GM19043 (cell line): Measurements from ENCODE around the gene SLC1A4.
"Not testable (repeated sequence)": the region's sequence is repeated elsewhere in the genome, so short reads cannot be mapped to it uniquely, and the experiment has no call there.

Experiments used
- ATAC-seq: cut with Tn5 transposase; IDR thresholded peaks from one replicate; pipeline ENCODE4 v1.9.1; 2021; ENCODE audit warnings: low read depth; ENCODE audit not compliant: unreplicated experiment

The SLC1A4 gene

DNA sequence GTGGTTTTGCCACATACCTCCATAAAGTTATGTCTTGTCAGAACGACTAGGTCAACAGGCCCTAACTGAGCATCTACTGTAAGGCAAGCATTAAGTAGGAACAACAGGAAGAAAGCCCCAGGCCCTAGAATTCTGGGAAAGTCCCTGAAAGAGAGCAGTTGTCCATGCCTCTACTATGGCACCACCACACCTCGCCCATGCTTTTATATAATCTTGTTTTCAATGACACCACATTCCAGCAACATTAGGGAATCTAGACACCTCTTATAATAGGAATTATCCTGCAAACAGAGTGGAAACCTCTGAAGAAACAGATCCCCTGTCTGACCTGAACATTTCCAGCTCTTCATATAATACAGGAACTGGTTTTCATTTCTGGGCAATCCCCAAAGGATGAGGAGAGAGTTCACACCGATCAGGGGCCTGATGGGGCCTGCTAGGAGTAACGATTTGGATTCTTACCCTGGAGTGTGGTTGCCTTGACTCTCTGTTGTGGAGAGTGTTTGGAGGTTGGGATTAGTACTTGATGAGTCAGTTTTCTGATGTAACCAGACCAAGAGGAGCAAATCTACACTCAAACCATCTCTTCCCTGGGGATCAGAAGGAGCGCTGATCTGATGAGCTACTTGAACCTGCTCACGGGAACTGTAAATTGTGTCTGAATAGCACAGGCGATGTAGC, 35.1 kb downstream of the SLC1A4 start:
- ATAC-seq: no peak

DNA sequence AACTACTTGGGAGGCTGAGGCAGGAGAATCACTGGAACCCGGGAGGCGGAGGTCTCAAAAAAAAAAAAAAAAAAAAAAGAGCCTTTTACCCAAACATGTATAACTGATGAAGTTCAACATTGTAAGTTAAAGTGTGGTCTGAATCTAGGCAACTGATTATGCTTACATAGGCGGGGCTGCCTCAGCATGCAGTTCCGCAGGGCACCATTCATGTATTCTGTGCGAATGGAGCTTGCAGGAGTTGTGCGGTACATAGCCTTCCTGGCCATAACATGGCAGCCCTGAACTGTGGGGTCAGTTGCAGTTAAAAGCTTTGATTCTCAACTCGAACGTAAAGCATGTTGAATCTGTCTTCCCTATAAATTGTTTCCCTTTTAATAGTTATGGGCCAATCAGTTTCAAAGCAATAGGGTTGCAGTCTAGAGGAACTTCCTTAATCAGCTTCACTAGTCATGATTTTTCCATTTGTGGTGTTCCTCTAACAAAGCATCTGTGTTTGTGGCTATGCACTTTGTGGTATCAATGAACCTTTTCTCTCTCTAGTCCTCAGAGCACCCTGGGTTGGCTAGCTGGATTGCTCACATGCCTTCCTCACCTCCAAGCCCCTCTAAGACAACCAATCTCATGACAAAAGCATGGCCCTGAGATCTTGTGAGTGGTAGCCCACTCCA, 36.4 kb downstream of the SLC1A4 start:
- no peak for ATAC-seq

DNA sequence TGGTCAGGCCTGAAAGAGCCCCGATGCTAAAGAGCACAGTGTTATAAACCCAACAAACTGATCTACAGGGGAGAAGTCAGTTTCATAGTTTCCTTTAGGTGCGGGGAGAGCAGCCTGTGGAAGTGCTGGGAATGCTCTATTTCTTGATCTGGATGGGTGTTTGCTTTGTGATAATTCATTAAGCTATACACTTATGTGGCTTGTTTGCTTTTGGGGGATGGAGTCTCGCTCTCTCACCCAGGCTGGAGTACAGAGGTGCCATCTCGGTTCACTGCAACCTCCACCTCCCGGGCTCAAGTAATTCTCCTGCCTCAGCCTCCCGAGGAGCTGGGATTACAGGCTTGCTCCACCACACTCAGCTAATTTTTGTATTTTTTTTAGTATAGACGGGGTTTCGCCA, 37.0 kb downstream of the SLC1A4 start:
- no peak for ATAC-seq

DNA sequence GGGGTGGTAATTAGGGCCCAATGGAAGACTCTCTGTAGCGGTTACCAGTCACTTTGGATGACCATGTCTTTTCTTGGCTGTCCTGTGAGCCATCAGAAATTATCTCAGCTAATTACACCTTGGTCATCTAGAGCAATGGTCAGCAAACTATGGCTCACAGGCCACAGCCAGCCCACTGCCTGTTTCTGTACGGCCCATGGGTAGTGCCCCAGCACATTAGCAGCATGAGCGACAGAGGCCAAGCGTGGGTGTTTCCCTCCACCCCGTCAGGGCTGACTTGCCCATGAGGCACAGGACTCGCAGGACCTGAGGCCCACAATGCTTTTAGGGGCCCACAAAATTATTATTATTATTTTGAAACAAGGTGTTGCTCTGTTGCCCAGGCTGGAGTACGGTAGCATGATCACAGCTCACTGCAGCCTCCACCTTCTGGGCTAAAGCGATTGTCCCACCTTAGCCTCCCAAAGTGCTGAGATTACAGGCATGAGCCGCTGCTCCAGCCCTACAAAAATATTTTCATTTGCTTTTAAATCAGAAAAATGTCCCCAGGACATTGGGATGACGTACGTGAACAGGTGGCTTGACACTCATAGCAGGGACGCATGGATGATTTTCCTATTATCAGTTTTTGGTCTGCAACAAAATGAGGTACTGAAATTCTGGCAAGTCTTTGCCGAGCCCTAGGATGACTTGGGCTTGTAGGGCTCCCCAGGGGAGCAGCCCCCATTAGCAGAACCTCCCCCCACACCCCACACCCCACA, 37.7 kb downstream of the SLC1A4 start:
- no peak for ATAC-seq

DNA sequence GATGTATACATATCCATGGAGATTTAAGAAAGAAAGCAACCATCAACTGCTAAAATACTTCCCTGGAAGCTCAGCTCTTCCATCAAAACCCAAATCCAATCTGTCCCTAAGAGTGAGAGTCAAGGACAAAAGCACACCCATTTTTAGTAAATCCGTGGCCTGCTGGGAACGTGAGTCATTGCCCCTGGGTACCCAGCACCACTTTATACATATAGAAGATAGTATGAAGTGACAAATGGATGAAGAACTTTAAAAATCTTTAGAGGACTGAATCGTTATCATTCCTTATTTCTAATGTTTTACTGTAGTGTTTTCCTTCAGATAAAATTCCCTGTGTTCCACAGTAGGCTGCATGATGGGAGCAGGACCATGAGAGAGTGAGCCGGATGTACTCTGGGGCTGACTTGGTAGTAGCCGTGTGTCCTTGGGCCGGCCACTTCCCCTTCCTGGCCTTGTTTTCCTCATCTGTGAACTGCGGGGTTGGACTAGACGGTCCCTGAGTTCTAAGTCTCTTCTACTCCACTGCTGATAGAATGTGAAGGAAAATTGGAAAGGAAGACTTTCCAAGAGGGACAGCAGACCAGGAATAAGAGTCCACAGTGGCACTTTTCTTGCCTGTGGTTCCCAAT, 38.5 kb downstream of the SLC1A4 start:
- ATAC-seq: no peak

DNA sequence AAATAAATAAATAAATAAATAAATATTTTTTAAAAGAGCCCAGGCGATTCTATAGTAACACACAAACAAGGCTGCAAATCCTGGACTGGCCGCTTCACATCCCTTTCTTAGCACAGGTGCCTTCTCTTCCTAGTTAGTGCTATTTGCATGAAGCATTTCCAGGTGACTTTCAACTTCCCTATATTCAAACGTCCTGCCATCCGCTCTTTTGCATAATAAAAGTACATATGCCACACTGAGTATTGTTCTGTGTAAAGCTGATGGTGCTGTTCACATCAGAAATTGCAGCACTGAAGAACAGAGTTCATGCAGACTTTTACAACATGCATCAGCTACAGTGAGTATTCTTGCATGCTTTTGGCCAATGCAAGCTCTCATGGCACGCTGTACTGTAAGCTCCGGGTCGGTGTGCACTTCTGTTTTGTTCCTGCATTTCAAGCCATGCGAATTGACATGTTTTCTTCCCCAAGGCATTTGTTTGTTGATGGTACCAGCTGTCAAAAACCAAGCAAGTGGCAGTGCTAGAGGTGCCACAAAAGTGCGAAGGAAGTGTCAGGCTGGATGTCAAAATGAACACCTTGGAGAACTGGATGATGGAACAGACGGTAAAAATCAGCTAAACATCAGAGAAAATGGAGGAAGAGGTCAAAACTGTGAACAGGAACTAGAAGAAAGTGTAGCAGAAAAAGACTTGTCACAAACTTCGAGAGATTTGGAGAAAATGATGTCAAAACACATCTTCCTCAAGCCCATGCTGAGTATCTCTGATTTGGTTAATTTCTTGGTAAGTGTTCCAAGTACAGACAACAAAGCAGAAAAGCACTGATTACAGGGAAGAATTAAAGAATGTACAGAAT, 41.5 kb downstream of the SLC1A4 start:
- no peak for ATAC-seq

DNA sequence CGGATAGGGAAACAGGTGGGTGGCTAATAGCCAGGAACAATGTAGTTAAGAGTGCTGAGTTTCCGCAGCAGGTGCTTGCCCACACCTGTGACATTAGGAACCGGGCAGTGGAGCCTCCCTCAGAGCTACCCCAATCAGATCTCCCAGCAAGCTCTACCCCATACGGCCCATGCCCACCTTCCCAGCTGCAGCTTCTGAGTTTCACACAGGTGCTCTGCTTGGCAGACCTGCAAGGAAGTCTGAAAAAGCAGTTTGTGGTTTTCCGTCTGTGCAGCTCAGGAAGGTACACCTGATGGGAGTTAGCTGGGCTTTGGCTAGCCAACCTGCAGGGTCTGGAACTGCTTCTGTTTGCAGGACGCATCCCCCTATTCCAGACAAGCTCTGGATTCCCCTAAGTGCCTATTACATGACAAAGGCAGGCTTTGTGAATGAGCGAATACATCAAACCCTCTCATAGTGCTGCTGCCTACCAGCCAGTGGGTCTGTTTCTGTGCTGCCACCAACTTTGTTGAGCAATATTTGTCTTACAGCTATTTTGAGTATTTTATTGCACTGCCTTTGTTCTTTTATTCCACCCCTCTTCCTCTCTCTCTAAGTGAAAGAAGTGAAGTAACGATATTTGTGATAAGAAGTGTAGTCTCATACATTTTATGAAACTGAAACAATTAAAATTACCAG, 42.3 kb downstream of the SLC1A4 start:
- ATAC-seq: no peak

DNA sequence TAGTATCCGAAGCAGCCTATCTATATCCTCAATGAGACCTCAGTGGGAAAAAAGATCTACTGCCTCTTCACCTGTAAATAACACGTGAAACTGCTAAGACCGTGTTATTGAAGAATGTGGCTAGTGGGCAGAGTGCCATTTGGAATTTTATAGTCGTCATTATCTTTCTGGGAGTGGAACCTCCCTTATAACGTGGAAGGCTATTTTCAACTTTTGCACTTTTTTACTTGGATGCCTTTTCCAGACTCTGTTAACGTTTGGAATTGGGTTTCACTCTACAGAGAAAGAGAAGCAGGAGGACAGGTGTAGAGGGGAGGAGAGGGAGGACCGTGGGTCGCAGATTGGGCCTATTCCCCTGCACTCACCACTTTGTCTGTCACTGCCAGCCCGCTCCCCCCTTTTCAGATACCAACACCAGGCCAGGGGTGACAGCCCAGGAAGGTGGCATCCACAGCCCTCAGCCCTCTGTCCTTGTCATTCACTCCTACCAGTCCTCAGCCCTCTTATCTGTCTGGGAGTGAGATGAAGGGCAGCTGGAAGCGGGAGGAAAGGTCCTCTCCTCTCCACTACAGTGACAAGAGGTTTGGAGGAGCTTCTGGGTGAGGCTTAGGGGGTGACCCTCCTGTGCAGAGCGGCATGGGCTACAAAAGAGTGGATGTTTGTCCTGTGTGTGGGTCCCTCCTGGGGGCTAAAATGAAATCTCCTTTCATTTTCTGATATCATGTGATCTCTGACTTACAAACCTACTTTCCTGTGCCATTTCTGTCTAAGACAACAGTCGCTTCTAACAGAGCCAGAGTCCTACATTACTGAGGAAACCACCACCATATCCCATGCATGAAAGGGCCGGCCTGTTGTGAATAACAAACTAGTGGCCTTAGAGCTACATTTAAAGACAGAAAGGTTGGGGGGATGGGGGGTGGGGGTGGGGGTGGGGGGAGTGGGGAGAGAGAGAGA, 43.1 kb downstream of the SLC1A4 start:
- no peak for ATAC-seq

DNA sequence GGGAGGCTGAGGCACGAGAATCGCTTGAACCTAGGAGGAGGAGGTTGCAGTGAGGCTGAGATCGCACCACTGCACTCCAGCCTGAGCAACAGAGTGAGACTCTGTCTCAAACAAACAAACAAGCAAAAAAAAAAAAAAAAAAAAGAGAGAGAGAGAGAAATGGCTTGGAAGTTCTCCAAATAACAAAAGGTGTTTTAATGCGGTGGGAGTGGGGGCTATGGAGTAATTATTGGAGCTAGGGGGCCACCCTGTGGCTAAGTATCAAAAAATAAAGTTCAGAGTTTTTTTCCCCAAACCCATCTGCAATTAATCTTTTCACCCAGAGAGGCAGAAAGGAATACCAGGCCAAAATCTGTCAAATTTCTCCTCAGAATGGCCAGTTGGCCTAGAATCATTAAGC, 44.0 kb downstream of the SLC1A4 start:
- no peak for ATAC-seq

DNA sequence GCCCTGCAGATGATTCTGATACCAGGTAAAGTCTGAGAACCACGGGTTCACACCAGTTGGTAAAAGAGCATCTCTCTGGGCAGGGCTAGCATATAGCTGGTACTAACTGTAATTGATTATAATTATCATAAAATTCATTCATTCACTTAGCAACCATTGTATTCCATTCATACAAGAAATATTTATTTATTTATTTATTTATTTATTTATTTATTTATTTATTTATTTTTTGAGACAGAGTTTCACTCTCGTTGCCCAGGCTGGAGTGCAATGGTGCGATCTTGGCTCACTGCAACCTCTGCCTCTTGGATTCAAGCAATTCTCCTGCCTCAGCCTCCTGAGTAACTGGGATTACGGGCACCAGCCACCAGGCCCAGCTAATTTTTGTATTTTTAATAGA, 44.5 kb downstream of the SLC1A4 start:
- ATAC-seq: not testable (repeated sequence)

DNA sequence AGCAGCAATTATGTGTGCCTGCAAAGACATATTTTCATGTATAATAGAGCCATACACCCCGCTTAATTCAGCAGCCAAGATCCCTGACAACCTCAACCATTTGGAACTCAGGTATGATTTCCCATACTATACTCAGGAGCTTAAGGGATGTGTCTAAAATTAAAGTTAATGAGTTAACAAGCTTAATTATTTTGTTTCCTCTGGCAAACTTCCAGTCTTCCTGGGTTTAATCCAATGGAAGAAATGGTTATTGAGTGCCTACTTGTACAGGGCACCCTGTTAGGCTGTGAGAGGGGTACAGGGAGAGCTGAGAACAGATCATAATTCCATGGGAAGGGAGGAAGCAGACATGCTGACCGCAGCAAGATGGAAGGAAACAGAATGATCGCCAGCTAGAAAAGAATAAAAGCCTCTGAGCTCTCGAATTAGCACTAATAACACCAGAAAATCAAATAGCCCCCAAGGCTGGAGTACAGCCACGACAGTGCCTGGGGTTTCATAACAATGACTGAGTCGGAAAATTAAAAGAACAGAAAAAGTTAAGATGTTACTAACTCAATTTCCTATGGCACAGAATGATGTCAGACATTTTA, 46.2 kb downstream of the SLC1A4 start:
- no peak for ATAC-seq

DNA sequence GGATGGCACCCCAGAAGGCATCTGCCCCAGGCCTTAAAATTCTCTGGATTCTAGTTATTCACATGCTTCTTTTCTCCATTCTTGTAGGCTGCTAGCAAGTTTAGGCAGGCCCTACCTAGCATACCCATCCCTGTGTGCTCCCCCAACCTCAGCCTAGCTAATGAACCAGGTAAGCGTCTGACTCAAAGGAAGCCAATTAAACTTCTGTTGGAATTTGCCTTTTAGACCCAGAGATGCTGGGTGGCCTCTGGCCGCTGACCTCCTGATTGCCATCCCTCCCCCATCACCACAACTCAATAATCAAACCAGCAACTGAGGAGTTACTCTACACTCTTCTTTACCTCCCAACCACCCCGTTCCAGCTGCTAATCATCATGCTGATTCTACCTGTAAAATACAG, 48.0 kb downstream of the SLC1A4 start:
- ATAC-seq: no peak

DNA sequence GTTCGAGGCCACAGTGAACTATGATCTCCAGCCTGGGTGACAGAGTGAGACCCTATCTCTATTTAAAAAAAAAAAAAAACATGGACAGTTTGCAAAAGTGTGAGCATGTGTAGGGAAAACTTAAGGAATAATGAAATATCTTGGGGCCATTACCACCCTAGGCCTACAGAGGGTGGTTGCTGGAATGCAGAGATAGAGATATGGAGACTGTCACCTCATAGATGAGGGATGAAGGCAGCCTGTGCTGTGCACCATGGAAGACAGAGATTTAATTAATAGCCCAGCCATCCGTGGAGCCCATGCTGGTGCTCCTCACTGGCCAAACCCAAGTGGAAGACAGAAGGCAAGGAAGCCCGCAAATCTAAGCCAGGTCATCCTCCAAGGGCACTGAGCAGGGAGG, 50.4 kb downstream of the SLC1A4 start:
- ATAC-seq: no peak

DNA sequence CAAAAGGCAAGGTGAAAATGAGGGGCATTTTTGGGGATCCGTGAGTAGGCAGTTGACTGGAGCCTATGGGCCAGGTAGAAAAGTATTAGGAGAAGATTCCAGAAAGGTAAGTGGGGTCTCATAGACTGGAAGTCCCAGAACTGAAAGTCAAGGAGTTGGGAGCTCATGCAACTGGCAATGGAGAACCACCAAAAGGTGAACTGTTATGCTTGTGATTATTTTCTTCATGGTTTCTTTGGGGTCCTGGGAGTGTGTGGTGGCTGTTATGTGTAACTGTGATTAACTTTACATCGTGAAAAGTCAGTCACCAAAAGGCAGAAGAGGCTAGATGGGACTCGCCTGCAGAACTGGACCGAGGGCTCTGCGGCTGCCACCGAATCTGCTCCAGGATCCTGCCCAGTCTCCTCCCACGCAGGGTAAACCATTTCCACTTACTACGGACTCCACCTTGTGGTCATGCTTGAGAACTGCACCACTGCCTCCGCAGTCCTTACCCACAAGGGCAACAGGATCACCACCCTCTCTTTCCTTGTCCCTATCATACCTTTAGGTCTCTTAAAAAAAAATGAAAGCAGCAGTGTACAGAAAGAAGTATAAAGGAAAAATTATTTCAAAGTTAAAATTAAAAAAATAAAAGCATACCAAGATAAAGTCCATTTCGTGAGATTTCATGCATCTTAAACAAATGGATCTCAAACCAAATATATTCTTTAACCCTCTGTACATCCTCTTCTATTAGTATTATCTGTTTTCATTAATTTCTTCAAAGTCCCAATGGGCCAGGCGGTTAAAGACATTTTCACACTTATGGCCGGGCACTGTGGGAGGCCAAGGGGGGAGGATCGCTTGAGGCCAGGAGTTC, 51.4 kb downstream of the SLC1A4 start:
- peak; percentile 78 for ATAC-seq

DNA sequence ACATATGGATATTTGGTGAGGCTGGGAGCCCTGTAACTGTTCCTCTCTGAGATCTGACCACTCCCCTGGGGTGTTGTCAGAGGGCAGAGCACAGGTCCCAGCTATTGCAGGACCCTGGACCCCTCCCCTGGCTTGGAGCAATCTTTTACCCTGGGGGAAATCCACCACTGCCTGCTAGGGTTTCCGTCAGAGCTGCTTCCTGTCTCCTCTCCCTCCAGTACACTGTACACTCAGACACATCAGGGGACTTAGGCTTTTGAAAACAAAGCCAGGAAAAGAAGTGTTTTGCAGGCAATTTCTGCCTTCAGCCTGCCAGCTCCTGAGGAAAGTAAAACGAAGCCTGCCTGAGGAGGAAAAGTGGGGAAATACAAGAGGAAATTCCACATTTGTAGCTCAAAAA, 53.8 kb downstream of the SLC1A4 start:
- ATAC-seq: no peak

DNA sequence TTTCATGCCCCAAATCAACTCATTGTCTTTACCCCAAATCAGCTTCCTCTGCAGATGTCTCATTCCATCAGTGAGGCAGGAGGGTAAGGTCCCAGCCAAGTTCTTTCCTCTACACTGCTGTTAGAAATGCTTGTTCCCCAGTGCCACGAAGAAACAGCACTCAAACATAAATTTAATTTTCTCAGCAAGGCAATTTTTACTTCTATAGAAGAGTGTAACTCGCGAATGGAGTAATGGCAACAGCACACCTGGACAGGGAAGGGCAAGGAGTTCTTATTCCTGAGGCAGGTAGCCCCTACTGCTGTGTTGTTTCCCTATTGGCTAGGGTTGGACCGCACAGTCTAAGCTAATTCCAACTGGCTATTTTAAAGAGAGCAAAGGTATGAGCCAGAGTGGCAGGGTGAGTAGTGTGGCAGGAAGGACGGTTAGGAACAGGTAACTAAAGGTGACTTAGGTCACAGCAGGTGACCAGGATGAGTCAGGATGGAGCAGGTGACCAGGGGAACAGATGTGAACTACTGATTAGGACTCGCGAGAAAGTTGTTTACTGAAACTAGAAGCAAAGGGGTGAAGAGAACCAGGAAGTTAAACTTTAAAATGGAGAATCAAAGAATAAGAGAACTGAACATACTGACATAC, 55.0 kb downstream of the SLC1A4 start:
- no peak for ATAC-seq

DNA sequence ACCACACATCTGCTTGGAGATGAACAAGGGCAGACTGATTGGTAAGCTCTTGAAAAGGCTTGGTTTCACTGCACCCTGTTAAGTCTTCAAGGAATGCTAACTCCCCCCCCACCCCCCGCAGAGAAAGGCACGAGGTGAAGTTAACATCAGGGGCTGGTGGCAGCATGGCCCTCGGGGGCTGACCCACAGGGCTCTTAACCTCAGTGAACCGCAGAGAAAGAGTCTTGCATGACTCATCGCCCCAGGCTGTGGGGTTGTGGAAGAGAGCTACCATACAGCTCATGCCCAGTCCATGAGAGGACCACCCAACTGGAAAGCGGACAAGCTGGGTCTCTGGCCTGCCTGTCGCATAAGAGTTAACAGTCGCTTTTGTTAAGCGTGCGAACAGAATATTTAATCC, 56.5 kb downstream of the SLC1A4 start:
- no peak for ATAC-seq
